HG03066 (cell line): ENCODE results near the gene PPFIA1.
"Not testable (repeated sequence)": the region's sequence is repeated elsewhere in the genome, so short reads cannot be mapped to it uniquely, and the experiment has no call there.

Source experiments
- ATAC-seq: cut with Tn5 transposase; IDR thresholded peaks from one replicate; pipeline ENCODE4 v1.9.1; 2021; ENCODE audit warnings: low read depth; ENCODE audit not compliant: unreplicated experiment

Gene PPFIA1

GRCh38 chr11:70381872-70382861 lies 111.7 kb downstream of the PPFIA1 start:
- ATAC-seq: no peak

- ATAC-seq: no peak
Measured at GRCh38 chr11:70383664-70384565, 113.4 kb downstream of the PPFIA1 start.

GRCh38 chr11:70384566-70385152 lies 114.2 kb downstream of the PPFIA1 start:
- no peak for ATAC-seq

- ATAC-seq: no peak
Measured at GRCh38 chr11:70387564-70387963, 117.1 kb downstream of the PPFIA1 start.

GRCh38 chr11:70389201-70389600 lies 118.7 kb downstream of the PPFIA1 start:
- ATAC-seq: no peak

- ATAC-seq: not testable (repeated sequence)
Measured at GRCh38 chr11:70390882-70391281, 120.4 kb downstream of the PPFIA1 start.

GRCh38 chr11:70394211-70394950 lies 123.9 kb downstream of the PPFIA1 start:
- ATAC-seq: no peak

- no peak for ATAC-seq
Measured at GRCh38 chr11:70397336-70397982, 127.0 kb downstream of the PPFIA1 start.

GRCh38 chr11:70397983-70398833 lies 127.7 kb downstream of the PPFIA1 start, which contains the start of gene CTTN:
TSS of gene CTTN (plus strand) at chr11:70398529. CDS start at chr11:70407298, 8,769 bp downstream.
- no peak for ATAC-seq

- no peak for ATAC-seq
Measured at GRCh38 chr11:70398834-70399680, 128.6 kb downstream of the PPFIA1 start.

- no peak for ATAC-seq
Measured at GRCh38 chr11:70399681-70400112, 129.2 kb downstream of the PPFIA1 start.

- no peak for ATAC-seq
Measured at GRCh38 chr11:70400643-70401042, 130.2 kb downstream of the PPFIA1 start.

GRCh38 chr11:70402016-70402415 lies 131.5 kb downstream of the PPFIA1 start:
- ATAC-seq: no peak

- no peak for ATAC-seq
Measured at GRCh38 chr11:70402685-70403084, 132.2 kb downstream of the PPFIA1 start.

- no peak for ATAC-seq
Measured at GRCh38 chr11:70404244-70404643, 133.8 kb downstream of the PPFIA1 start.

GRCh38 chr11:70405679-70406395 lies 135.3 kb downstream of the PPFIA1 start:
- no peak for ATAC-seq

GRCh38 chr11:70407121-70407520 lies 136.6 kb downstream of the PPFIA1 start:
- no peak for ATAC-seq
